ENCODE results near the gene GLMN.
"Not testable (repeated sequence)": the region's sequence is repeated elsewhere in the genome, so short reads cannot be mapped to it uniquely, and the experiment has no call there.

GLMN gene

DNA sequence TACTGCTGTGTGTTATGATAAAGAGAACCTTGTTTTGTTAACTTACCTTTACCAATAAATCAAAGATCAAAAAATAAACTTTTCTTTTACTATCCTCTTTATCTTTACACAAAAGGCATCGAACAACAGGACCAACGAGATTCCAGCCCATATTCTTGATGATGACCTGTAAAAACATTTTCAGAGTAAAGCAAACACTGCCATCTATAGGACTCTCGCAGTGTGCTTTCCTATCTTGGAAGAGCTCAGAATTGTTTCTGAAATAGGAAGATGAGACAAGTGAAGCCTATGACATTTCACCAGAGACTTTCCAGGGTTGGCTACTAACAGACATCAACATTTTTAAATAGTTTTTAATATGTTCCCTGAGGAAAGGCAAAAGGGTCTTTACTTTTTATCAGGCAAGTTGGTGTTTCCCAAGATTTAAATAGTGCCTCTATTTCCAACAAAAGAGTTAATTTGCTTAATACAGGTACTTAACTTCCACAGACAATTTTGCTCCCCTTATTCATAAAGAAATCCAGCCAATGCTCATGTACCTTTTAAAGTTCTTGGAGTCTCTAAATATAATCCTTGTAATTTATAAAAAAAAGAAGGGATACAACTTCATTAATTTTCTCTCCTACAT lies 7.3 kb downstream of the GLMN start:
- Histone ChIP-seq H3K9ac (ENCODE audit: low read length) (no peak overlapping the region), H3K27me3 (ENCODE audit: control insufficient read depth, insufficient read depth, low read length) (no peaks in the 10 kb centered on the region), H3K4me1 (ENCODE audit: control insufficient read depth, low read depth, low read length) (no peaks in the 10 kb centered on the region), H3K9me3 (ENCODE audit: control insufficient read depth, low read depth, low read length) (no peaks in the 10 kb centered on the region), H3K27ac (ENCODE audit: low read length) (no peak overlapping the region), H3K4me3 (ENCODE audit: low read length) (no peak overlapping the region), H3K36me3 (ENCODE audit: control insufficient read depth, low read depth, low read length) (peaks cover 53% of the 10 kb centered on the region)

- not testable (repeated sequence) for H3K4me1 ChIP-seq (ENCODE audit: control insufficient read depth, low read depth, low read length); H3K27ac ChIP-seq (ENCODE audit: low read length); H3K9me3 ChIP-seq (ENCODE audit: control insufficient read depth, low read depth, low read length); H3K4me3 ChIP-seq (ENCODE audit: low read length); H3K27me3 ChIP-seq (ENCODE audit: control insufficient read depth, insufficient read depth, low read length); H3K9ac ChIP-seq (ENCODE audit: low read length)
- peaks cover 15% of the 10 kb centered on the region for H3K36me3 ChIP-seq (ENCODE audit: control insufficient read depth, low read depth, low read length)
These were observed 17.4 kb downstream of the GLMN start for GRCh38 chr1:92281411-92281810.

GRCh38 chr1:92279781-92280180 lies 19.0 kb downstream of the GLMN start:
- H3K4me1 ChIP-seq (ENCODE audit: control insufficient read depth, low read depth, low read length); H3K27me3 ChIP-seq (ENCODE audit: control insufficient read depth, insufficient read depth, low read length); H3K27ac ChIP-seq (ENCODE audit: low read length); H3K9ac ChIP-seq (ENCODE audit: low read length); H3K4me3 ChIP-seq (ENCODE audit: low read length); H3K9me3 ChIP-seq (ENCODE audit: control insufficient read depth, low read depth, low read length): not testable (repeated sequence)
- H3K36me3 ChIP-seq (ENCODE audit: control insufficient read depth, low read depth, low read length): peaks cover 14% of the 10 kb centered on the region

- H3K36me3 ChIP-seq (ENCODE audit: control insufficient read depth, low read depth, low read length): peaks cover 25% of the 10 kb centered on the region
- H3K9me3 ChIP-seq (ENCODE audit: control insufficient read depth, low read depth, low read length): no peaks in the 10 kb centered on the region
- no peak overlapping the region for H3K4me3 ChIP-seq (ENCODE audit: low read length)
- no peak overlapping the region for H3K9ac ChIP-seq (ENCODE audit: low read length)
- H3K27ac ChIP-seq (ENCODE audit: low read length): no peak overlapping the region
- H3K27me3 ChIP-seq (ENCODE audit: control insufficient read depth, insufficient read depth, low read length): no peaks in the 10 kb centered on the region
- H3K4me1 ChIP-seq (ENCODE audit: control insufficient read depth, low read depth, low read length): no peaks in the 10 kb centered on the region
These were observed 21.6 kb downstream of the GLMN start for GRCh38 chr1:92277105-92277723.

GRCh38 chr1:92276082-92276481 lies 22.7 kb downstream of the GLMN start:
- Histone ChIP-seq H3K27ac (ENCODE audit: low read length) (no peak overlapping the region), H3K36me3 (ENCODE audit: control insufficient read depth, low read depth, low read length) (peaks cover 27% of the 10 kb centered on the region), H3K9ac (ENCODE audit: low read length) (no peak overlapping the region), H3K9me3 (ENCODE audit: control insufficient read depth, low read depth, low read length) (no peaks in the 10 kb centered on the region), H3K4me1 (ENCODE audit: control insufficient read depth, low read depth, low read length) (no peaks in the 10 kb centered on the region), H3K27me3 (ENCODE audit: control insufficient read depth, insufficient read depth, low read length) (no peaks in the 10 kb centered on the region), H3K4me3 (ENCODE audit: low read length) (no peak overlapping the region)

DNA sequence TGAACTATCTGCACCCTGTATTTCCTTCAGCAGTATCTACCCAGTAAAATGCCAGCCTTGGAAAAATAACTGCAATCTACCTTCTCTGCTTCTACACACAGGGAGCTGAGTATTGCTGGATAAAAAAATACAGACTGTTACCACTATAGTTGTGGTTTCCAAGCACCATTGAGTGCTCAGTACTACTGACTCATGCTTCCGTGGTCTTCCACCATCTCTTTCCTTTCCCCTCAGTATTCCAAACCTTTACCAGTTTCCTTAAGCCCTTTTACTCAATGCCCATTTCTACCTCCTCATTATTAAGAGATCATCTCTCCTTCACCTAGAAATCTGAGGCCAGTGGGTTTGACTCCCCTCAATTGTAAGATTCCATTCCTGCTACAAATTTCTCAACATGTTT lies 23.8 kb downstream of the GLMN start:
- H3K4me1 ChIP-seq (ENCODE audit: control insufficient read depth, low read depth, low read length): no peaks in the 10 kb centered on the region
- no peaks in the 10 kb centered on the region for H3K27me3 ChIP-seq (ENCODE audit: control insufficient read depth, insufficient read depth, low read length)
- H3K4me3 ChIP-seq (ENCODE audit: low read length): no peak overlapping the region
- H3K9me3 ChIP-seq (ENCODE audit: control insufficient read depth, low read depth, low read length): no peaks in the 10 kb centered on the region
- no peak overlapping the region for H3K9ac ChIP-seq (ENCODE audit: low read length)
- peaks cover 29% of the 10 kb centered on the region for H3K36me3 ChIP-seq (ENCODE audit: control insufficient read depth, low read depth, low read length)
- H3K27ac ChIP-seq (ENCODE audit: low read length): no peak overlapping the region

- peaks cover 40% of the 10 kb centered on the region for H3K36me3 ChIP-seq (ENCODE audit: control insufficient read depth, low read depth, low read length)
These were observed 25.7 kb downstream of the GLMN start for GRCh38 chr1:92273039-92273438.

DNA sequence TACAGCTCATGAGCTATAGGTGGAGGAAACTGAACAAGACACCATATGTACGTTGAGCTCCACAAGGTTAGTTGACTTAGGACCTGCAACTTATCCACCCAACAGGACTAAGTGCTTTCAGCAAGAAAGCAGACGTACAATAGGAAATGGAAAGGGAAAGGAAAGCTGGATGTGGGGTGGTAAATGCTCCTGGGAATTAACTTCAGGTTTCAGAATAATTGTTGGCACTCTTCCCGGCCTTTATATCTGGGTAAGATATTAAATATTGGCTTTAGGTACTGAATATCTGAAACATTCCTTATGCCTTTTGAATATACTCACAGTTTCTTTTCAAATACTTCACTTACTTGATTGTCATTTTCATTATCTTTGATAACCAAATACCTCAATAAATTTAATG lies 36.3 kb downstream of the GLMN start:
- Histone ChIP-seq H3K27me3 (ENCODE audit: control insufficient read depth, insufficient read depth, low read length) (no peaks in the 10 kb centered on the region), H3K27ac (ENCODE audit: low read length) (no peak overlapping the region), H3K4me1 (ENCODE audit: control insufficient read depth, low read depth, low read length) (no peaks in the 10 kb centered on the region), H3K9ac (ENCODE audit: low read length) (no peak overlapping the region), H3K9me3 (ENCODE audit: control insufficient read depth, low read depth, low read length) (no peaks in the 10 kb centered on the region), H3K36me3 (ENCODE audit: control insufficient read depth, low read depth, low read length) (peaks cover 30% of the 10 kb centered on the region), H3K4me3 (ENCODE audit: low read length) (no peak overlapping the region)

More at GRCh38 chr1:92273039-92273438, 25.7 kb downstream of the GLMN start:
- Histone ChIP-seq H3K4me3 (ENCODE audit: low read length) (no peak overlapping the region), H3K4me1 (ENCODE audit: control insufficient read depth, low read depth, low read length) (no peaks in the 10 kb centered on the region), H3K27ac (ENCODE audit: low read length) (no peak overlapping the region), H3K9ac (ENCODE audit: low read length) (no peak overlapping the region), H3K9me3 (ENCODE audit: control insufficient read depth, low read depth, low read length) (no peaks in the 10 kb centered on the region), H3K27me3 (ENCODE audit: control insufficient read depth, insufficient read depth, low read length) (no peaks in the 10 kb centered on the region)

- Histone ChIP-seq H3K4me3 (ENCODE audit: low read length) (no peak overlapping the region), H3K27me3 (ENCODE audit: control insufficient read depth, insufficient read depth, low read length) (no peaks in the 10 kb centered on the region), H3K27ac (ENCODE audit: low read length) (no peak overlapping the region), H3K9me3 (ENCODE audit: control insufficient read depth, low read depth, low read length) (no peaks in the 10 kb centered on the region), H3K36me3 (ENCODE audit: control insufficient read depth, low read depth, low read length) (peaks cover 26% of the 10 kb centered on the region), H3K4me1 (ENCODE audit: control insufficient read depth, low read depth, low read length) (no peaks in the 10 kb centered on the region), H3K9ac (ENCODE audit: low read length) (no peak overlapping the region)
These were observed 39.4 kb downstream of the GLMN start for GRCh38 chr1:92259350-92259749.

DNA sequence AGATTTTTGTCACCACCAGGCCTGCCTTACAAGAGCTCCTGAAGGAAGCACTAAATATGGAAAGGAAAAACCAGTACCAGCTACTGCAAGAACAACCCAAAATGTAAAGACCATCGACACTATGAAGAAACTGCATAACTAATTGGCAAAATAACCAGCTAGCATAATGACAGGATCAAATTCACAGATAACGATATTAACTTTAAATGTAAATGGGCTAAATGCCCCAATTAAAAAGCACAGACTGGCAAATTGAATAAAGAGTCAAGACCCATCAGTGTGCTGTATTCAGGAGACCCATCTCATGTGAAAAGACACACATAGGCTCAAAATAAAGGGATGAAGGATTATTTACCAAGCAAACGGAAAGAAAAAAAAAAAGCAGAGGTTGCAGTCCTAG lies 44.1 kb downstream of the GLMN start:
- H3K4me1 ChIP-seq (ENCODE audit: control insufficient read depth, low read depth, low read length); H3K27me3 ChIP-seq (ENCODE audit: control insufficient read depth, insufficient read depth, low read length); H3K36me3 ChIP-seq (ENCODE audit: control insufficient read depth, low read depth, low read length); H3K27ac ChIP-seq (ENCODE audit: low read length); H3K4me3 ChIP-seq (ENCODE audit: low read length); H3K9ac ChIP-seq (ENCODE audit: low read length); H3K9me3 ChIP-seq (ENCODE audit: control insufficient read depth, low read depth, low read length): not testable (repeated sequence)

DNA sequence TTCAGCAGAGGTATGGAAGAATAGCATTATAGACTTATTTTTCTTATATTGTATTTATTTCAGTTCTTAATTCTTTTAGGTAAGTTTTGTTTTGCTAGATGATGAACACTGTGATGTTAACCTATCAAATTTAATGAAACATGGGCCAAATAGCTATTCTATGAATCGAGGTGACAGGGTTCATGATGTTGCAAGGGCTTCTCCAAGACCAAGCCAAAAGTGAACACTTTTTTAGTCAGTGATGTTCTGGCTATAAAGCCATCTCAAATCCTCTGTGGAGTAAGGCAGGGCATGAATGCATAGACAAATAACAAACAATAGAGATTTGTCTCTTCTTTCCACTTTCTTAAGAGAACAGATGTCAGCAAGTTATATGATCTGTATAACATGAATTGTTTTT lies 54.4 kb downstream of the GLMN start:
- Histone ChIP-seq H3K4me1 (ENCODE audit: control insufficient read depth, low read depth, low read length) (no peaks in the 10 kb centered on the region), H3K9ac (ENCODE audit: low read length) (no peak overlapping the region), H3K36me3 (ENCODE audit: control insufficient read depth, low read depth, low read length) (peaks cover 12% of the 10 kb centered on the region), H3K27me3 (ENCODE audit: control insufficient read depth, insufficient read depth, low read length) (no peaks in the 10 kb centered on the region), H3K27ac (ENCODE audit: low read length) (no peak overlapping the region), H3K9me3 (ENCODE audit: control insufficient read depth, low read depth, low read length) (no peaks in the 10 kb centered on the region), H3K4me3 (ENCODE audit: low read length) (no peak overlapping the region)

DNA sequence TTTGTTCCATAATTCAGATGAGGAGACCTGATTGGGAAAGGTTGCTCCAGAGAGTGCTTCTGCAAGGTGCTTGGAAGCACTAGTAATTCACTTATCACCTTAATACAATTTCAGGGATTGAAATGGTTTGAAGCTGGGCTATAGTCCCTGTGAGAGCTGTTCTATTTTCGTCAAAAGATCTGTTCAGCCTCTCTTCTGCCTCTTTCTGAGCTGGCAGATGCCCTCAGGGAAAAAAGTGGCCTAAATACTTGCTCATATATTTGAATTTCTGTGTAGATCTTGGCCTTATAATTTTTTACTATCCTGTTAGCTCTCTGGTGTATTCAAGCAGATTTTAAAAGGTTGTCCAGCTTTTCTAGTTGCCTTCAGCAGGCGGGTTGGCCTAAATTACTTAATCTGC lies 58.8 kb downstream of the GLMN start:
- Histone ChIP-seq H3K27ac (ENCODE audit: low read length) (no peak overlapping the region), H3K27me3 (ENCODE audit: control insufficient read depth, insufficient read depth, low read length) (no peaks in the 10 kb centered on the region), H3K4me3 (ENCODE audit: low read length) (no peak overlapping the region), H3K9ac (ENCODE audit: low read length) (no peak overlapping the region), H3K4me1 (ENCODE audit: control insufficient read depth, low read depth, low read length) (no peaks in the 10 kb centered on the region), H3K36me3 (ENCODE audit: control insufficient read depth, low read depth, low read length) (no peaks in the 10 kb centered on the region), H3K9me3 (ENCODE audit: control insufficient read depth, low read depth, low read length) (no peaks in the 10 kb centered on the region)

Data from iPS-18a (cell line).